Uterus (tissue), 4 donors: ENCODE results near the gene CCDC91. TPM values are rescaled to one million over a fixed set of nuclear protein-coding genes. Genes with fewer than 3 reads are reported as not detected.
"Not testable (repeated sequence)": the region's sequence is repeated elsewhere in the genome, so short reads cannot be mapped to it uniquely, and the experiment has no call there.

Experiments used
- DNase-seq, 2 donors: peaks; one replicate each; pipeline ENCODE4 v3.0.0-alpha.2; 2019 to 2020
- H3K27ac ChIP-seq, 2 donors: fragments of 200-600 bp; sonication (generic); 1 replicate in 1 of 2; 2 replicates in 1 of 2; pipeline ENCODE4 v1.5.1; 2016 to 2018
- H3K27me3 ChIP-seq, 2 donors: fragments of 200-600 bp; sonication (generic); one replicate each; pipeline ENCODE4 v1.5.1; 2018 to 2019; ENCODE audit warnings: control low read depth in 1 of 2
- H3K36me3 ChIP-seq, 2 donors: fragments of 200-600 bp; sonication (generic); one replicate each; pipeline ENCODE4 v1.5.1; 2019; ENCODE audit warnings: control low read depth in 1 of 2
- H3K4me1 ChIP-seq, 2 donors: fragments of 200-600 bp; sonication (generic); one replicate each; pipeline ENCODE4 v1.5.1; 2018 to 2019; ENCODE audit warnings: control low read depth in 1 of 2
- H3K4me3 ChIP-seq, 2 donors: fragments of 200-600 bp; sonication (generic); 1 replicate in 1 of 2; 2 replicates in 1 of 2; pipeline ENCODE4 v1.5.1; 2018 to 2019; ENCODE audit warnings: mild to moderate bottlenecking in 1 of 2
- H3K9me3 ChIP-seq, 2 donors: fragments of 200-600 bp; sonication (generic); one replicate each; pipeline ENCODE4 v1.5.1; 2019; ENCODE audit warnings: control low read depth in 1 of 2
- POLR2A ChIP-seq, 2 donors: fragments of 450-650 bp; IDR thresholded peaks; one replicate each; pipeline ENCODE4 v1.6.1; 2016; ENCODE audit warnings: antibody characterized with exemption in 2 of 2, mild to moderate bottlenecking in 1 of 2, moderate library complexity in 1 of 2
- intact Hi-C: fragments of 100-400 bp; cut with DNase I; formaldehyde crosslinking; loops from one replicate; pipeline ENCODE4 v1.15.1; 2023; ENCODE audit warnings: low total_unique reads
- total RNA-seq, 4 donors: library from RNA; depleted of rRNA in 3 of 4; stranded (reverse); fragments of >200 nt in 3 of 4; gene quantifications; one replicate each; pipeline versions ENCODE4 v1.1.0 to v1.2.4, GENCODE V29; 2014 to 2023
- TF ChIP-seq, protein P1 (sequence below), 4 experiments: fragments of 200-600 bp in 2 of 4; fragments of 450-650 bp in 2 of 4; sonication (generic) in 2 of 4; IDR thresholded peaks; one replicate each; pipeline ENCODE4 v1.5.1; 2016 to 2019; ENCODE audit warnings: antibody characterized with exemption in 4 of 4, mild to moderate bottlenecking in 2 of 4, moderate library complexity in 1 of 4
- donor health status: DM: yes; HTN: yes; CAD: no.

The CCDC91 gene
- total RNA-seq, 4 donors from 2014 or later: 24.7 to 49.7 (median 41.0) TPM

GRCh38 chr12:28459481-28459880 is 269.2 kb downstream of the CCDC91 start:
- no peaks in the 10 kb centered on the region for H3K36me3 ChIP-seq
- TF ChIP-seq POLR2A (IDR thresholded peaks at IDR 0.05): no peak
- TF ChIP-seq, protein P1, sequence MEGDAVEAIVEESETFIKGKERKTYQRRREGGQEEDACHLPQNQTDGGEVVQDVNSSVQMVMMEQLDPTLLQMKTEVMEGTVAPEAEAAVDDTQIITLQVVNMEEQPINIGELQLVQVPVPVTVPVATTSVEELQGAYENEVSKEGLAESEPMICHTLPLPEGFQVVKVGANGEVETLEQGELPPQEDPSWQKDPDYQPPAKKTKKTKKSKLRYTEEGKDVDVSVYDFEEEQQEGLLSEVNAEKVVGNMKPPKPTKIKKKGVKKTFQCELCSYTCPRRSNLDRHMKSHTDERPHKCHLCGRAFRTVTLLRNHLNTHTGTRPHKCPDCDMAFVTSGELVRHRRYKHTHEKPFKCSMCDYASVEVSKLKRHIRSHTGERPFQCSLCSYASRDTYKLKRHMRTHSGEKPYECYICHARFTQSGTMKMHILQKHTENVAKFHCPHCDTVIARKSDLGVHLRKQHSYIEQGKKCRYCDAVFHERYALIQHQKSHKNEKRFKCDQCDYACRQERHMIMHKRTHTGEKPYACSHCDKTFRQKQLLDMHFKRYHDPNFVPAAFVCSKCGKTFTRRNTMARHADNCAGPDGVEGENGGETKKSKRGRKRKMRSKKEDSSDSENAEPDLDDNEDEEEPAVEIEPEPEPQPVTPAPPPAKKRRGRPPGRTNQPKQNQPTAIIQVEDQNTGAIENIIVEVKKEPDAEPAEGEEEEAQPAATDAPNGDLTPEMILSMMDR (IDR thresholded peaks at IDR 0.05): no peak
- intact Hi-C loops: no loop called here
- H3K9me3 ChIP-seq: no peaks in the 10 kb centered on the region
- no peak overlapping the region for H3K27ac ChIP-seq
- no peaks in the 10 kb centered on the region for H3K27me3 ChIP-seq
- DNase-seq: no peak
- H3K4me3 ChIP-seq: no peak overlapping the region
- H3K4me1 ChIP-seq: no peaks in the 10 kb centered on the region

DNA sequence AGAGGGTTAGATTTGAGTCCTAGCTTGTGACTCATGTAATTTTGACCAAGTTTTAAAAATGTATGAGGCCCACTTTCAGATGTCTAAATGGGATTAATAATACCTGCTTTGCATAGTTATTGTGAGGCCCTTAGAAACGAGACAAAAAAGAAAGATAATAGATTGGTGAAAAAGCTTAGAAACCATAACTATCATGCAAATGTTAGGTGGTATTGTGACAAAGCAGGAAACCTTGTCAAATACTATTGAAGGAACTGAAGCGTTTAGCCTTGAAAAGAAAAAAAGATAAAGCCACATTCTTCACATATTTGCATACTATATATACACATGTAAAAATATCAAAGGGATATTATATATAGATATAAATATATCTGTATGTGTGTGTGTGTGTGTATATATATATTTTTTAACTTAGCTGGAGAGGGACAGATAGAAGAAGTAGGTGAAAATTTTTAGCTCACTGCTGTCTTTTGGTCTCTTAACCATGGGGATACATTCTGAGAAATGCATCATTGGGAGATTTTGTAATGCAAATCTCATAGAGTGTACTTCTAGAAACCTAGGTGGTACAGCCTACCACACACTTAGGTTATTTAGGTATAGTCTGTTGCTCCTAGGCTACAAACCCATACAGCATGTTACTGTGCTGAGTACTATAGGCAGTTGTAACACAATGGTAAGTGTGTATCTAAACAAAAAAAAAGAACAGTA is 270.3 kb downstream of the CCDC91 start:
- Histone ChIP-seq H3K4me3 (no peak overlapping the region), H3K4me1 (no peaks in the 10 kb centered on the region), H3K36me3 (no peaks in the 10 kb centered on the region), H3K27ac (no peak overlapping the region), H3K9me3 (no peaks in the 10 kb centered on the region), H3K27me3 (no peaks in the 10 kb centered on the region)
- intact Hi-C loops: no loop called here
- TF ChIP-seq, protein P1 (IDR thresholded peaks at IDR 0.05): no peak
- no peak for TF ChIP-seq POLR2A (IDR thresholded peaks at IDR 0.05)
- no peak for DNase-seq

DNA sequence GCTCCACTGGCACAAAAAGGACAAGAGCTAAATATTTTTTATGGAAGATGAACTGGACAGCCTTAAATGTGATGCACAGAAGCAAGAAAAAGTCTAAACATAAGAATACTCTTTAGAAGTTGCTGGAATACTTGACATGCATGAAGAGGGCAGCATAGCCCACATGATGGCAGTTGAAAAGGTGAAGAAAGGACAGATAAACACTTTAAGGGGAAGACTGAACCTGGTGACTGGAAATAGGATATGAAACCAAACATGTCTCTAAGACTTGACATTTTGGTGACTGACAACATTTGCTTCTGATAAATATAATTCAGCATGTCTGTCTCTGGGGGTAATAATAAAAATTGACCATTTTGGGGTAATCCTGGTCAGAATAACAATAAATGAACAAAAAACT is 273.1 kb downstream of the CCDC91 start:
- no peak overlapping the region for H3K27ac ChIP-seq

DNA sequence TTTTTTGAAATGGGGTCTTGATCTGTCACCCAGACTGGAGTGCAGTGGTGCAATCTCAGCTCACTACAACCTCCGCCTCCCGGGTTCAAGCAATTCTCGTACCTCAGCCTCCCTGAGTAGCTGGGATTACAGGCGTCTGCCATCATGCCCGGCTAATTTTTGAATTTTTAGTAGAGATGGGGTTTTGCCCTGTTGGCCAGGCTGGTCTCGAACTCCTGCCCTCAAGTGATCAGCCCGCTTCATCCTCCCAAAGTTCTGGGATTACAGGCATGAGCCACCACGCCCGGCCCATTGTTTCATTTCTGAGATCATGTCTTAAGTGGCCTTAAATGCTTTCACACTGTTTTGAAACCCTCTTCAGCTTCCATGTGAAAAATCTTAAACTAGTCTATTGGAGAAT is 281.5 kb downstream of the CCDC91 start:
- H3K4me3 ChIP-seq, H3K27me3 ChIP-seq, H3K27ac ChIP-seq, H3K9me3 ChIP-seq, intact Hi-C loops, H3K36me3 ChIP-seq, H3K4me1 ChIP-seq, DNase-seq: not testable (repeated sequence)

More for the DNA sequence above, 273.1 kb downstream of the CCDC91 start:
- Histone ChIP-seq H3K27me3 (no peaks in the 10 kb centered on the region), H3K9me3 (no peaks in the 10 kb centered on the region), H3K36me3 (no peaks in the 10 kb centered on the region), H3K4me3 (no peak overlapping the region), H3K4me1 (no peaks in the 10 kb centered on the region)
- intact Hi-C loops: no loop called here
- no peak for DNase-seq
- TF ChIP-seq, protein P1 (IDR thresholded peaks at IDR 0.05): no peak
- TF ChIP-seq POLR2A (IDR thresholded peaks at IDR 0.05): no peak

DNA sequence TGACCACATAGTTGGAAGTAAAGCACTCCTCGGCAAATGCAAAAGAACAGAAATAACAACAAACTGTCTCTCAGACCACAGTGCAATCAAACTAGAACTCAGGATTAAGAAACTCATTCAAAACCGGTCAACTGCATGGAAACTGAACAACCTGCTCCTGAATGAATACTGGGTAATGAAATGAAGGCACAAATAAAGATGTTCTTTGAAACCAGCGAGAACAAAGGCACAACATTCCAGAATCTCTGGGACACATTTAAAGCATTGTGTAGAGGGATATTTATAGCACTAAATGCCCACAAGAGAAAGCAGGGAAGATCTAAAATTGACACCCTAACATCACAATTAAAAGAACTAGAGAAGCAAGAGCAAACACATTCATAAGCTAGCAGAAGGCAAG is 285.9 kb downstream of the CCDC91 start:
- H3K9me3 ChIP-seq, H3K27me3 ChIP-seq, DNase-seq, H3K27ac ChIP-seq, H3K4me1 ChIP-seq, H3K4me3 ChIP-seq, H3K36me3 ChIP-seq, intact Hi-C loops: not testable (repeated sequence)

- not testable (repeated sequence) for H3K36me3 ChIP-seq, H3K4me3 ChIP-seq
Observed at GRCh38 chr12:28479097-28479496, 288.8 kb downstream of the CCDC91 start.

GRCh38 chr12:28479683-28480082 is 289.4 kb downstream of the CCDC91 start:
- Histone ChIP-seq H3K36me3 (no peaks in the 10 kb centered on the region), H3K27me3 (no peaks in the 10 kb centered on the region), H3K9me3 (no peaks in the 10 kb centered on the region), H3K4me3 (no peak overlapping the region), H3K4me1 (no peaks in the 10 kb centered on the region), H3K27ac (no peak overlapping the region)
- no peak for DNase-seq
- intact Hi-C loops: no loop called here
- no peak for TF ChIP-seq POLR2A (IDR thresholded peaks at IDR 0.05)
- TF ChIP-seq, protein P1 (IDR thresholded peaks at IDR 0.05): no peak

More at GRCh38 chr12:28479097-28479496, 288.8 kb downstream of the CCDC91 start:
- DNase-seq, H3K27ac ChIP-seq, H3K4me1 ChIP-seq, H3K9me3 ChIP-seq, intact Hi-C loops, H3K27me3 ChIP-seq: not testable (repeated sequence)
